HG03095 (cell line): ENCODE data around the gene RABGAP1L.

Source experiments
- ATAC-seq: cut with Tn5 transposase; IDR thresholded peaks from one replicate; pipeline ENCODE4 v1.9.1; 2021; ENCODE audit warnings: moderate library complexity; ENCODE audit not compliant: unreplicated experiment

The RABGAP1L gene

GRCh38 chr1:174974711-174975119 is 815.4 kb downstream of the RABGAP1L start:
- ATAC-seq, result no peak

GRCh38 chr1:174975764-174976163 is 816.4 kb downstream of the RABGAP1L start:
- no peak for ATAC-seq

- ATAC-seq, result no peak
Observed at GRCh38 chr1:174976436-174977108, 817.3 kb downstream of the RABGAP1L start.

DNA sequence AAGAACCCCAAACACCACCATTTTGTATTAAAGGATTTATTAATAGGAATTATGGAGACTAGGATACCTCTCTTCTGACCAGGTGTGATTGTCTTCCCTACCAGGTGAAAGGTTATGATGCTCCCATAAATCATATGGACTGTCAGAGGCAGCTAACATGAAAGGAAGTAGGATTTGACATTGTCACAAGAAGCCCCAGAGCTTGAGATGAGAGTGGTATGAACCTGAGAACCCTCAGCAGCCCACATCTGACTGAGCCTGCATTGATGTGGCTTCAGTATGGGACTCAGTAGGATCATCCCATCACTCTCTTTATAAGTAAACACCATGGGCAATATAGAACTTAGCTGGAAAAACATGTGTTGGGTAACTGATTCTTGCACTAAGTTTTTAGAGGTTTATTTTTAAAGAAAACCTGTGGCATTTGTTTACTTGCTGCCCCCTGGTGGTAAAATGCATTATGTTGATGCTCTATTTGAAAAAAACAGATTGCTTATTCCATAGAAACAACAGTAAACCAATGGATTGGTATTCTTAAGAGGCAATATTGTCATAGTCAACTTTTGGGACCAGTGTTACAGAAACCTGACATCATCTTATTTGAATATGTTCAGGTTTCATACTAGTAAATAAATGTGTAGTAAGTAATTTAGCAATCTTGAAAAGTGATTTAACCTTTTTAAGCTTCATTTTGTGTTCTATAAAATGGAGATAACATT is 823.8 kb downstream of the RABGAP1L start:
- no peak for ATAC-seq

DNA sequence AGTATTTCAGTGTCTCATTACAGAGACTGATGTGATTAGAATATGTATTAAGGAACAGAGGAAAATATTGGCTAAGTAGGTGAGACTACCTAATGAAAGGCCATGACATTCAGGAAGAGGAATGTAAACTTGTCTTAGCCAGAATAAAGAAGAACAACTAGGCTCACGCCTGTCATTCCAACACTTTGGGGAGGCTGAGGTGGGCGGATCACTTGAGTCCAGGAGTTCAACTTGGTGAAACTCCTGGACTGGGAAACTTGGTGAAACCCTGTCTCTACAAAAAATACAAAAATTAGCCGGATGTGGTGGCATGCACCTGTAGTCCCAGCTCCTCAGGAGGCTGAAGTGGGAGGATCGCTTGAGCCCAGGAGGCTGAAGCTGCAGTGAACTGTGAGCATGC is 825.6 kb downstream of the RABGAP1L start:
- no peak for ATAC-seq

DNA sequence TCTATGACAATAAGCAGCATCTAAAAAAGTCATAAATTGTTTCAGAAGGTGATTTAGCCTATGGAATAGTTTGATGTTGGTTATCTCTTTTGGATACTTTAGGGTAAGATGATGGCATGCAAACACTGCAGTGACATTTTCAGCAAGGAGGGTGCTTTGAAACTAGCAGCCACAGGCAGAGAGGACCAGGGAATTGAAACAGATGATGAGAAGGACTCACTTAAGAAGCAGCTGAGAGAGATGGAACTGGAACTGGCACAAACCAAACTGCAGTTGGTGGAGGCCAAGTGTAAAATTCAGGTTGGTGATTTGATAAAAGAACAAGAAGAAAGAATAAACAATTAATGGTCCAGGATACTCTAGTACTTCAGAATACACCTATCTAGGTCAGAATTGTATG is 829.2 kb downstream of the RABGAP1L start:
- ATAC-seq, result no peak

- ATAC-seq, result peak; percentile 53
Observed at GRCh38 chr1:174988986-174989385, 829.7 kb downstream of the RABGAP1L start.

GRCh38 chr1:174989536-174990220 is 830.4 kb downstream of the RABGAP1L start:
- no peak for ATAC-seq

GRCh38 chr1:174990382-174990999 is 831.2 kb downstream of the RABGAP1L start:
- no peak for ATAC-seq

DNA sequence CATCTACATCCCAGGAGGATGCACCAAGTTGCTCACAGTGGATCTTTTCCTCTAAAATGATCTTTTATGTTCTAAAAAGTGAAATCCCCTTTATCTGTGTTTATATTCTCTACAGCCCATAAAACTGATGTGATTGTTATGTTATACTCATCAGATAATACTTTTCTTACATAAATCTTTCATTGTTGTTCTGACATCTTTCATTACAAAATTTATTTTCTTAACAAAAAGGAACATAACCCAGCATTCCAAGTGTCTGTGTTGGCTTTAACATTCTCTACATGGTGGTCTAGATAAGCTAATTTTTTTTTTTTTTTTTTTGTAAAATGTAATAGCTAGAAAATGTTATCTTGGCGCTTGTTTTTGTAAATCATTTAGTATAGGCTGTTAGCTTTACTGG is 832.2 kb downstream of the RABGAP1L start:
- no peak for ATAC-seq

DNA sequence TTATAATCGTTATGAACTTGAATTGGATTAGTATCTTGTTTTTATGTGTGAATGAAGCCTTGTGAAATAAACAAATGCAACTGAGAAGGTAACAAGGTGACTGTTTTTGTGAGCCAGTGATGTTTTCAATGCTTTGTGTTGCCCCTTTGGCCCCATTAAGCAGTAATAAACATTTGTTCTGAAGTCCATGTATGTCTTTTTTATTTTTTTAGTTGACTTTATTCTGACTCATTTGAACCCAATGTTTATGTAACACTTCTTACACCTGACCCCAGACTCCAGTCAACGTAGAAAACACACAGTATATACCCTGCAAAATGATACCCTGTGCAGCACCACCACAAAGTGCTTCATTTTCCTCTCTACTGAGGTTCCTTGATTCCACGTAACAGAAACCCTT is 835.8 kb downstream of the RABGAP1L start:
- no peak for ATAC-seq

- no peak for ATAC-seq
Observed at GRCh38 chr1:174995916-174996315, 836.6 kb downstream of the RABGAP1L start.

GRCh38 chr1:174996476-174996875 is 837.2 kb downstream of the RABGAP1L start:
- ATAC-seq, result no peak

DNA sequence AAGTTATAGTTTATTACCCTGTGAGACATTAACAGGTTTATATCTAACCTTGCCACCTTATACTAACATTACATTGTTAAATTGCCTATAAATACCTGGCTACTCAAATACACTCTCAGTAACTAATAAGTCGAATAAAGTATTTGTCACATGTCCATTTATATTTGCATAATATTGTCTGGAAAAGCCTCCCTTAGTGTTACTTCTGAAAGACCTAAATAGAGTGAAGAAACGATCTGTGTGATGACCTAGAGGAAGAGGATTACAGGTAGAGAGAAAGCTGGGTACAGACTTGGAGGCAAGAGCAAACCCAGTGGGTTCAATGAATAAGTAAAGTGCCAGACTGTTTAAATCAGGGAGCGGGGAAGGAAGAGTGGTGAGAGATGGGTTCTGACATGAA is 837.7 kb downstream of the RABGAP1L start:
- no peak for ATAC-seq

DNA sequence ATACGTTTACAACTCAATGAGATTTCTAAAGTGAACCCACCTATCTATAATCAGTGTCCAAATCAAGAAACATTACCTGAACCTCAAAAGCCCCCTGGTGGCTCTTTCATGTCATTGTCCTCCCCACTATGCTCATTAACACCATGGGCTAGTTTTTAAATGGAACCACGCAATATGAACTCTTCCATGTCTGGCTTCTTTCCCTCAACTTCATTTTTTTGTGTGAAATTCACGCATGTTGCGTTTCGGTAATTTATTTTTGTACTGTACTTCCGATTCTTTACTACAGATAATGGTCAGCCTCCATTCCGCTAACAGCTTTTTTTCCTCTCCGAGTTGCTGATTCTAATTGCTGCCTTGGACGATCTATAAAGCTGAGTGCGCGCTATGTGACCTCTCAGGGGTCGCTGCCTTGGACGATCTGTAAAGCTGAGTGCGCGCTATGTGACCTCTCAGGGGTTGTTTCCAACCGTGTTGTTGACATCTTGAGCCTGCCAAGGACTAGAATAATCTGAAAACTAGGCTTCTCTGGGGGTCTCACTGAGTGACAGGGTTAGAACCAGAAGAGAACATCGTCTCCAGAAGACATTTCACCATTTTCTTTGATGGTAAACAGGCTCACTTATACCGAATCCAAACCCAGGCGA is 839.4 kb downstream of the RABGAP1L start:
- peak; percentile 1 for ATAC-seq

- ATAC-seq, result peak; percentile 70
Observed at GRCh38 chr1:174999216-174999935, 840.1 kb downstream of the RABGAP1L start.

DNA sequence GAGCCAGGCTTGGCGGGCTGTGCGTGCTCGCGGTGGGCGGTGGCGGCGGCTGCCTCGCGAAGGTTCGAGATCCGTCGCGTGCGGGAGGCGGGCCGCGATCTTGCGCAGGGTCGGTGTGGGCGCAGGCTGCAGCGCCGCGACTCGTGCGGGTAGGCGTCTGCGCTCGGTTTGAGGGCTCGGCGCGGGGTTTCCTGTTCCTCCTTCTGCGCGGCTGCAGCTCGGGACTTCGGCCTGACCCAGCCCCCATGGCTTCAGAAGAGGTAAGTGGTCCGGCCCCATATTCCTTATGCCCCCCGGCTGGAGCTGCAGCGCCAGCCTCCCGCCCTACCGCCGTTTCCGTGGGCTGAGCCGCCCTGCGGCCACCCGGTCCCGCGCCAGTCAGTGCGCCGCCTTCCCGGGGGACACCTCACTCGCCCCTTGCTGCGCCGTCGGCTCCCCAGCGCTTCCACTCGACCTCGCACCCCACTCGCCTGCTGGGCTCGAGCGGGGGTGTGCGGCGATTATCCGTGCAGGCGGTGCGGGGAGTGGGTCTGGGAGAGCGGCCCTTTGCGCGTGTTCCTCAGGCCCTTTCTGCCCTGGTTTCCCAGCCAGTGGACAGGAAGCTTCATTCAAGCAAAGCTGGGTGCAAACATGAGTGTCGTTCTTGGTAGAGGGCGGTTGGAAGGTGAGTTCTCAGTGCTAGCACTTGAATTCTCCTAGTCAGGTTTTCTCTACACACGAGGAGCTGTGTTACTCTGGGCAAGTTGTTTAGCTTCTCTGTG is 840.8 kb downstream of the RABGAP1L start, which contains the start of gene CACYBP:
Gene CACYBP, plus strand, starts transcription at position 12 of the 761 bp plus-strand sequence. Its CDS starts 234 bp downstream, at position 246.
- ATAC-seq, result peak; percentile 7

GRCh38 chr1:175000697-175001187 is 841.4 kb downstream of the RABGAP1L start:
- no peak for ATAC-seq

- ATAC-seq, result no peak
Observed at GRCh38 chr1:175002910-175003517, 843.7 kb downstream of the RABGAP1L start.
